Panc1 (cell line): ENCODE data around the gene KRTAP11-1. TPM values are rescaled to one million over a fixed set of nuclear protein-coding genes. Genes with fewer than 3 reads are reported as not detected.

Source experiments
- ATAC-seq: fragments of 200-7000 bp; cut with Tn5 transposase; 2 replicates; pipeline ENCODE4 v1.9.1; 2020; ENCODE audit warnings: mild to moderate bottlenecking, moderate library complexity
- BruUV-seq: library from RNA; stranded (reverse); fragments of 400-500 nt; replicated peaks from 2 replicates; lab custom pipeline; 2021; lab: Mats Ljungman, UMichigan
- CTCF ChIA-PET: fragments of 300-600 bp; sonication (Branson Sonifier 250); formaldehyde crosslinking; loops from one replicate; lab custom pipeline; 2022; ENCODE audit warnings: antibody characterized with exemption; lab: Charles Lee
- POLR2A ChIA-PET: fragments of 300-600 bp; sonication (Branson Sonifier 250); formaldehyde crosslinking; loops from one replicate; lab custom pipeline; 2022; ENCODE audit warnings: antibody characterized with exemption; lab: Charles Lee
- DNase-seq: peaks from one replicate; pipeline ENCODE4 v3.0.0-alpha.2; 2010; ENCODE audit warnings: low read depth, low spot score
- H3K27ac ChIP-seq: 2 replicates; pipeline ENCODE4 v1.5.1; 2011; ENCODE audit warnings: mild to moderate bottlenecking, low read length, inconsistent platforms
- H3K27me3 ChIP-seq: fragments of 200-500 bp; sonication (Bioruptor generic); 2 replicates; pipeline ENCODE4 v1.6.0; 2014; ENCODE audit warnings: low read length, inconsistent platforms; ENCODE audit not compliant: control insufficient read depth, insufficient read depth
- H3K36me3 ChIP-seq: fragments of 200-500 bp; sonication (Bioruptor generic); 2 replicates; pipeline ENCODE4 v1.5.1; 2014; ENCODE audit warnings: inconsistent platforms, mild to moderate bottlenecking, low read length, moderate library complexity; ENCODE audit not compliant: control insufficient read depth, insufficient read depth
- H3K4me1 ChIP-seq: 2 replicates; pipeline ENCODE4 v1.5.1; 2011; ENCODE audit warnings: inconsistent platforms, mild to moderate bottlenecking, low read length, moderate library complexity; ENCODE audit not compliant: control insufficient read depth, insufficient read depth
- H3K4me3 ChIP-seq, 2 experiments: 2 replicates each; pipeline ENCODE4 v1.5.1; 2011 to 2012; ENCODE audit warnings: low read depth in 2 of 2, low read length in 2 of 2, mild to moderate bottlenecking in 2 of 2, inconsistent platforms in 1 of 2, moderate library complexity in 1 of 2
- H3K9me3 ChIP-seq: fragments of 200-500 bp; sonication (Bioruptor generic); 2 replicates; pipeline ENCODE4 v1.5.1; 2014; ENCODE audit warnings: low read depth, mild to moderate bottlenecking, inconsistent platforms, low read length, moderate library complexity; ENCODE audit not compliant: control insufficient read depth, insufficient read depth
- POLR2AphosphoS5 ChIP-seq: IDR thresholded peaks from 2 replicates; pipeline ENCODE4 v1.6.1; 2012; ENCODE audit warnings: mild to moderate bottlenecking, low read depth, low read length, moderate library complexity
- REST ChIP-seq, 2 experiments: IDR thresholded peaks; 2 replicates each; pipeline ENCODE4 v1.6.1; 2011 to 2012; ENCODE audit warnings: low read depth in 2 of 2, control low read depth in 1 of 2, low read length in 1 of 2, mild to moderate bottlenecking in 1 of 2, moderate library complexity in 1 of 2; ENCODE audit not compliant: insufficient read depth in 1 of 2
- SIN3A ChIP-seq: IDR thresholded peaks from 2 replicates; pipeline ENCODE4 v1.6.1; 2012; ENCODE audit warnings: low read depth, mild to moderate bottlenecking, low read length, moderate library complexity, borderline replicate concordance; ENCODE audit not compliant: insufficient read depth
- TCF7L2 ChIP-seq: IDR thresholded peaks from 2 replicates; pipeline ENCODE4 v1.6.1; 2011; ENCODE audit warnings: mild to moderate bottlenecking, low read depth, low read length, inconsistent platforms
- in situ Hi-C: cut with HindIII; loops from 2 replicates; pipeline ENCODE4 v1.10.0; 2016; ENCODE audit warnings: low sequenced_read_pairs, low pct_unique_long_range_greater_than_20kb
- intact Hi-C: fragments of 100-400 bp; cut with micrococcal nuclease; formaldehyde crosslinking; loops from one replicate; pipeline ENCODE4 v1.10.0; 2022; ENCODE audit not compliant: unreplicated experiment
- total RNA-seq: library from RNA; stranded (reverse); gene quantifications from one replicate; pipeline ENCODE4 v1.2.1, GENCODE V29; 2021; ENCODE audit not compliant: unreplicated experiment
- TF ChIP-seq, protein P1 (sequence below): fragments of 450-650 bp; IDR thresholded peaks from 2 replicates; pipeline ENCODE4 v1.5.1; 2017; ENCODE audit warnings: mild to moderate bottlenecking

KRTAP11-1 gene
- total RNA-seq, 1 experiment from 2014 or later, result not detected

DNA sequence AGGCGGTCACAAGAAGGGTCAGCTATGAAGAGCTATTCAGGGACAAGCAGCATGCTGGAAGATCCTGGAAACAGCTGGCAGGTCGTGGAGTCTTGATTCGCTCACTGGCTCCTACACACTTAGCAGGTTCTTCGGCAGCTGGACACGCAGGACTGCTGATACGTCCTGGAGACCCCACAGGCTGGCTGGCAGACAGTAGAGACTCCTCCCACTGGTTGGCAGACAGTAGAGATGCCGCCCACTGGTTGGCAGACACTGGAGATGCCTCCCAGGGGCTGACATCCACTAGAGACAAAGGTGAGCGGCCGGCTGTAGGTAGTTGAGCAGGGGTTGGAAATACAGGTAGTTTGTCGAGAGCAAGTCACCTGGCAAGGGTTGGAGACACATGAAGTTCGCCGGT lies 466 bp downstream of the KRTAP11-1 start:
- ChIA-PET CTCF (no interaction called here), POLR2A (no interaction called here)
- Histone ChIP-seq H3K4me1 (no peaks in the 10 kb centered on the region), H3K4me3 (no peak overlapping the region), H3K27ac (no peak overlapping the region), H3K36me3 (no peaks in the 10 kb centered on the region), H3K9me3 (no peaks in the 10 kb centered on the region), H3K27me3 (no peaks in the 10 kb centered on the region)
- in situ Hi-C loops, result no loop called here
- BruUV-seq, result no TSS peak
- no peak for TF ChIP-seq SIN3A
- TF ChIP-seq TCF7L2, result no peak
- no peak for TF ChIP-seq POLR2AphosphoS5
- TF ChIP-seq, protein P1, sequence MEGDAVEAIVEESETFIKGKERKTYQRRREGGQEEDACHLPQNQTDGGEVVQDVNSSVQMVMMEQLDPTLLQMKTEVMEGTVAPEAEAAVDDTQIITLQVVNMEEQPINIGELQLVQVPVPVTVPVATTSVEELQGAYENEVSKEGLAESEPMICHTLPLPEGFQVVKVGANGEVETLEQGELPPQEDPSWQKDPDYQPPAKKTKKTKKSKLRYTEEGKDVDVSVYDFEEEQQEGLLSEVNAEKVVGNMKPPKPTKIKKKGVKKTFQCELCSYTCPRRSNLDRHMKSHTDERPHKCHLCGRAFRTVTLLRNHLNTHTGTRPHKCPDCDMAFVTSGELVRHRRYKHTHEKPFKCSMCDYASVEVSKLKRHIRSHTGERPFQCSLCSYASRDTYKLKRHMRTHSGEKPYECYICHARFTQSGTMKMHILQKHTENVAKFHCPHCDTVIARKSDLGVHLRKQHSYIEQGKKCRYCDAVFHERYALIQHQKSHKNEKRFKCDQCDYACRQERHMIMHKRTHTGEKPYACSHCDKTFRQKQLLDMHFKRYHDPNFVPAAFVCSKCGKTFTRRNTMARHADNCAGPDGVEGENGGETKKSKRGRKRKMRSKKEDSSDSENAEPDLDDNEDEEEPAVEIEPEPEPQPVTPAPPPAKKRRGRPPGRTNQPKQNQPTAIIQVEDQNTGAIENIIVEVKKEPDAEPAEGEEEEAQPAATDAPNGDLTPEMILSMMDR, result no peak
- no peak for TF ChIP-seq REST (IDR thresholded peaks at IDR 0.05; ENCODE audit: insufficient read depth in 1 of 2, low read depth in 2 of 2, low read length in 1 of 2)
- ATAC-seq, result no peak
- intact Hi-C loops, result no loop called here
- DNase-seq, result no peak

GRCh38 chr21:30874526-30874925 lies 6.9 kb downstream of the KRTAP11-1 start:
- in situ Hi-C loops (no loop called here), intact Hi-C loops (no loop called here)
- no peaks in the 10 kb centered on the region for H3K27me3 ChIP-seq
- CTCF ChIA-PET, result no interaction called here
- POLR2A ChIA-PET, result no interaction called here
- H3K9me3 ChIP-seq, result no peaks in the 10 kb centered on the region
- H3K36me3 ChIP-seq, result no peaks in the 10 kb centered on the region
- DNase-seq, result no peak
- no peaks in the 10 kb centered on the region for H3K4me1 ChIP-seq
- BruUV-seq, result no TSS peak
- no peak for ATAC-seq
- H3K4me3 ChIP-seq, result no peak overlapping the region
- TF ChIP-seq, protein P1, result no peak
- TF ChIP-seq TCF7L2, result no peak
- no peak for TF ChIP-seq POLR2AphosphoS5
- no peak for TF ChIP-seq SIN3A
- no peak for TF ChIP-seq REST (IDR thresholded peaks at IDR 0.05; ENCODE audit: insufficient read depth in 1 of 2, low read depth in 2 of 2, low read length in 1 of 2)
- no peak overlapping the region for H3K27ac ChIP-seq
